GM19328 (cell line): ENCODE measurements around the gene ISG20.
A peak's percentile ranks its signal among the peaks of the same experiment; 100 is the strongest.
"Not testable (repeated sequence)": the region's sequence is repeated elsewhere in the genome, so short reads cannot be mapped to it uniquely, and the experiment has no call there.

Experiments
- ATAC-seq: cut with Tn5 transposase; IDR thresholded peaks from one replicate; pipeline ENCODE4 v1.9.1; 2021; ENCODE audit warnings: mild to moderate bottlenecking, moderate library complexity; ENCODE audit not compliant: unreplicated experiment

The ISG20 gene

GRCh38 chr15:88618686-88619085, 20.1 kb upstream of the ISG20 start:
- no peak for ATAC-seq

- ATAC-seq, result no peak
Observed at GRCh38 chr15:88619796-88620195, 19.0 kb upstream of the ISG20 start.

GRCh38 chr15:88620995-88621772, 17.6 kb upstream of the ISG20 start, which contains the start of gene AEN:
Gene AEN, plus strand, starts transcription at chr15:88621340. Its CDS starts 4,870 bp downstream, at chr15:88626210.
- ATAC-seq, result peak; percentile 93

- peak; percentile 36 for ATAC-seq
Observed at GRCh38 chr15:88621789-88622604, 16.8 kb upstream of the ISG20 start.

- no peak for ATAC-seq
Observed at GRCh38 chr15:88622605-88622975, 16.2 kb upstream of the ISG20 start.

GRCh38 chr15:88623061-88623460, 15.8 kb upstream of the ISG20 start:
- no peak for ATAC-seq

GRCh38 chr15:88623632-88624031, 15.2 kb upstream of the ISG20 start:
- no peak for ATAC-seq

GRCh38 chr15:88624156-88624970, 14.5 kb upstream of the ISG20 start:
- no peak for ATAC-seq

GRCh38 chr15:88624971-88625490, 13.8 kb upstream of the ISG20 start:
- no peak for ATAC-seq

GRCh38 chr15:88625943-88626741, 12.7 kb upstream of the ISG20 start:
- ATAC-seq, result no peak

- ATAC-seq, result no peak
Observed at GRCh38 chr15:88627463-88627862, 11.4 kb upstream of the ISG20 start.

- ATAC-seq, result no peak
Observed at GRCh38 chr15:88628018-88628654, 10.7 kb upstream of the ISG20 start.

GRCh38 chr15:88629071-88629470, 9.7 kb upstream of the ISG20 start:
- ATAC-seq, result no peak

GRCh38 chr15:88630141-88630721, 8.6 kb upstream of the ISG20 start:
- no peak for ATAC-seq

- no peak for ATAC-seq
Observed at GRCh38 chr15:88630798-88631463, 7.9 kb upstream of the ISG20 start.

- no peak for ATAC-seq
Observed at GRCh38 chr15:88631464-88632028, 7.3 kb upstream of the ISG20 start.

GRCh38 chr15:88632797-88633196, 6.0 kb upstream of the ISG20 start:
- ATAC-seq, result not testable (repeated sequence)

GRCh38 chr15:88634449-88634848, 4.4 kb upstream of the ISG20 start:
- ATAC-seq, result no peak
